SK-N-SH (cell line): ENCODE measurements around the gene KRT13. TPM values are rescaled to one million over a fixed set of nuclear protein-coding genes. Genes with fewer than 3 reads are reported as not detected.

Experiments used
- CTCF ChIA-PET: fragments of 300-600, 350-600 bp; formaldehyde crosslinking; extraction: SDS; loops from one replicate; lab custom pipeline; 2021; lab: Yijun Ruan, JAX
- POLR2A ChIA-PET: fragments of 350-600 bp; sonication (Branson Sonifier 250); formaldehyde crosslinking; extraction: SDS; loops from one replicate; lab custom pipeline; 2020; ENCODE audit warnings: antibody characterized with exemption, inconsistent platforms; lab: Yijun Ruan, JAX
- DNase-seq: peaks from one replicate; pipeline ENCODE4 v3.0.0; 2012
- H2AFZ ChIP-seq: fragments of 200-600 bp; sonication (generic); 2 replicates; pipeline ENCODE4 v1.8.1; 2016; ENCODE audit warnings: antibody characterized with exemption, mild to moderate bottlenecking, low read depth
- H3F3A ChIP-seq: fragments of 200-600 bp; sonication (generic); replicated peaks from 2 replicates; pipeline ENCODE3; 2016; ENCODE audit warnings: antibody characterized with exemption, mild to moderate bottlenecking; ENCODE audit not compliant: insufficient read depth
- H3K27ac ChIP-seq, 2 experiments: fragments of 200-500 bp in 1 of 2; fragments of 200-600 bp in 1 of 2; sonication (Bioruptor generic) in 1 of 2; sonication (generic), shearing (Covaris generic) in 1 of 2; 2 replicates each; pipeline versions ENCODE4 v1.5.1 to v1.6.1; 2014 to 2016; ENCODE audit warnings: low read depth in 2 of 2, inconsistent platforms in 1 of 2, low read length in 1 of 2, mild to moderate bottlenecking in 1 of 2, mixed read lengths in 1 of 2
- H3K27me3 ChIP-seq: fragments of 200-600 bp; sonication (generic), shearing (Covaris generic); 2 replicates; pipeline ENCODE4 v1.6.1; 2016; ENCODE audit warnings: mixed run types; ENCODE audit not compliant: insufficient read depth
- H3K36me3 ChIP-seq, 2 experiments: fragments of 200-500 bp in 1 of 2; fragments of 200-600 bp in 1 of 2; sonication (Bioruptor generic) in 1 of 2; sonication (generic) in 1 of 2; replicated peaks in 1 of 2; 2 replicates each; pipeline versions ENCODE3 to v1.5.1; 2014 to 2016; ENCODE audit warnings: low read length in 1 of 2, mild to moderate bottlenecking in 1 of 2; ENCODE audit not compliant: insufficient read depth in 2 of 2, control insufficient read depth in 1 of 2
- H3K4me1 ChIP-seq, 2 experiments: fragments of 200-500 bp in 1 of 2; fragments of 200-600 bp in 1 of 2; sonication (Bioruptor generic) in 1 of 2; sonication (generic), shearing (Covaris generic) in 1 of 2; 2 replicates each; pipeline versions ENCODE4 v1.5.1 to v1.6.1; 2014 to 2016; ENCODE audit warnings: low read depth in 1 of 2, low read length in 1 of 2, mixed run types in 1 of 2; ENCODE audit not compliant: insufficient read depth in 2 of 2, control insufficient read depth in 1 of 2
- H3K4me2 ChIP-seq: fragments of 200-600 bp; sonication (generic), shearing (Covaris generic); 2 replicates; pipeline ENCODE4 v1.6.1; 2017; ENCODE audit warnings: mixed run types
- H3K4me3 ChIP-seq, 2 experiments: fragments of 200-500 bp in 1 of 2; fragments of 200-600 bp in 1 of 2; sonication (Bioruptor generic) in 1 of 2; sonication (generic), shearing (Covaris generic) in 1 of 2; 2 replicates each; pipeline versions ENCODE4 v1.5.1 to v1.8.1; 2014 to 2016; ENCODE audit warnings: low read depth in 2 of 2, inconsistent platforms in 1 of 2, low read length in 1 of 2, mild to moderate bottlenecking in 1 of 2, mixed read lengths in 1 of 2, moderate library complexity in 1 of 2
- H3K79me2 ChIP-seq: fragments of 200-600 bp; sonication (generic); 2 replicates; pipeline ENCODE4 v1.8.1; 2017; ENCODE audit warnings: mild to moderate bottlenecking; ENCODE audit not compliant: insufficient read depth
- H3K9ac ChIP-seq: fragments of 200-600 bp; sonication (generic); 2 replicates; pipeline ENCODE4 v1.6.1; 2017; ENCODE audit warnings: mixed run types
- H3K9me2 ChIP-seq: fragments of 200-600 bp; sonication (generic); 2 replicates; pipeline ENCODE4 v1.6.1; 2017; ENCODE audit warnings: mixed run types
- H3K9me3 ChIP-seq: fragments of 200-600 bp; sonication (generic); 2 replicates; pipeline ENCODE4 v1.6.1; 2017; ENCODE audit warnings: mixed run types, mild to moderate bottlenecking, moderate library complexity
- H4K20me1 ChIP-seq: fragments of 200-600 bp; sonication (generic); 2 replicates; pipeline ENCODE4 v1.6.1; 2017; ENCODE audit warnings: mild to moderate bottlenecking, mixed run types; ENCODE audit not compliant: insufficient read depth
- CTCF ChIP-seq: fragments of 200-600 bp; sonication (generic); IDR thresholded peaks from 2 replicates; pipeline ENCODE4 v1.6.1; 2017; ENCODE audit warnings: antibody characterized with exemption, mild to moderate bottlenecking, moderate library complexity
- EP300 ChIP-seq, 2 experiments: IDR thresholded peaks; 2 replicates each; pipeline versions ENCODE4 v1.4.0 to v1.6.1; 2012; ENCODE audit warnings: borderline replicate concordance in 1 of 2, low read depth in 1 of 2, low read length in 1 of 2
- JUND ChIP-seq: IDR thresholded peaks from 2 replicates; pipeline ENCODE4 v1.4.0; 2012
- NFIC ChIP-seq: IDR thresholded peaks from 2 replicates; pipeline ENCODE4 v1.4.0; 2012; ENCODE audit warnings: borderline replicate concordance
- REST ChIP-seq: IDR thresholded peaks from 2 replicates; pipeline ENCODE4 v1.6.1; 2012; ENCODE audit warnings: mild to moderate bottlenecking, low read depth, low read length, moderate library complexity
- RFX5 ChIP-seq: IDR thresholded peaks from 2 replicates; pipeline ENCODE4 v1.6.1; 2012; ENCODE audit warnings: mild to moderate bottlenecking, improper control_type of control experiment, low read length
- TCF12 ChIP-seq: IDR thresholded peaks from 2 replicates; pipeline ENCODE4 v1.4.0; 2012
- TEAD4 ChIP-seq: IDR thresholded peaks from 2 replicates; pipeline ENCODE4 v1.4.0; 2012; ENCODE audit warnings: mild to moderate bottlenecking, borderline replicate concordance; ENCODE audit not compliant: insufficient read depth
- YY1 ChIP-seq: IDR thresholded peaks from 2 replicates; pipeline ENCODE4 v1.4.0; 2012; ENCODE audit warnings: low read depth, mild to moderate bottlenecking
- WGBS: methylation state at CpG from one replicate; pipeline ENCODE4 v1.1.6; 2017; ENCODE audit warnings: low lambda C conversion rate; 5-methylcytosine and 5-hydroxymethylcytosine counted together
- polyA plus RNA-seq, 3 experiments: library from polyadenylated mRNA; depleted of rRNA; stranded (reverse); fragments of >200 nt; gene quantifications; 2 replicates each; pipeline ENCODE4 v1.2.3, GENCODE V29; 2012

The KRT13 gene
- polyA plus RNA-seq, 1 of the 3 experiments (the other 2 are of a cell fraction), result 0.39 TPM

GRCh38 chr17:41530062-41531048 lies 24.9 kb upstream of the KRT13 start (continued):
- TF ChIP-seq YY1 (no peak), TEAD4 (peak; percentile 54), NFIC (peak; percentile 85), JUND (peak; percentile 99), CTCF (no peak), TCF12 (peak; percentile 99), REST (peak; percentile 78), EP300 (IDR thresholded peaks at IDR 0.05; ENCODE audit: borderline replicate concordance in 1 of 2, low read depth in 1 of 2, low read length in 1 of 2) (peak; percentile 95 to 97)

DNA sequence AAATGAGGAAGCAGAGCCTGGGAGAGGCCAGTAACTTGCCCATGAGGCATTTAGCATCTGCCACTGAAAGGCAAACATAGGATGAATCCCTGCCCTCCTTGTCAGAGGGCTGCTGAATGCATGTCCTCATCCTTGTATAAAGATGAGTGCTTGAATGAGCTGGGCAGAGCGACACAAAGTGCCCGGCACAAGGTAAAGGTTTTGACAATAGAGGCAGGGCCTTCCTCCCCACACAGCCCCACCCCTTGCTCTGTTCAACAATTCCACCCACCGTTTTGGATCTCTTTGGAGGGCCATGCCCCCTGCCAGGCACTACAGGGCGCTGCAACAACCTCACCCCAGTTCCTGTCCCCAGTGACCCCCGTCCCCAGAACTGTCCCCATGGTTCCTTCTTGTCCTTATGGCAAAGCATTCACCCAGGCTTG lies 24.1 kb upstream of the KRT13 start:
- Histone ChIP-seq H3K9ac (peak overlapping the region; percentile 52), H3K27me3 (no peaks in the 10 kb centered on the region), H3K9me3 (no peaks in the 10 kb centered on the region), H2AFZ (peak overlapping the region; percentile 53; the same call in 1 of the 2 replicates), H3K36me3 (no peaks in the 10 kb centered on the region), H3K4me3 (no peak overlapping the region), H3K27ac (peak overlapping the region; percentile 94 to 99), H3K4me2 (peak overlapping the region; percentile 64), H3K79me2 (no peaks in the 10 kb centered on the region)
- WGBS, result 55% methylated on average over 3 of the region's 5 CpGs
- DNase-seq, result peak; percentile 53
- TF ChIP-seq RFX5 (no peak), TEAD4 (no peak)
- TF ChIP-seq, all 33 proteins: peak for 0
- ChIA-PET POLR2A (interaction anchor here (1.2 to 2.8 kb wide), 7 partner anchors 9 to 160 kb away, joined by 4 to 30 read pairs (median 6); partner anchors contain the start of gene KRT15), CTCF (interaction anchor here (1.0 to 10.6 kb wide), 10 partner anchors 8 to 159 kb away, joined by 3 to 144 read pairs (median 8); partner anchors contain the start of gene EIF1)
- no peaks in the 10 kb centered on the region for H4K20me1 ChIP-seq
- H3F3A ChIP-seq, result peaks cover 17% of the 10 kb centered on the region
- H3K4me1 ChIP-seq, result peaks cover 25 to 43% of the 10 kb centered on the region in 2 experiments
- no peaks in the 10 kb centered on the region for H3K9me2 ChIP-seq
